Hematopoietic multipotent progenitor cell (in vitro differentiated cells): ENCODE data around the gene ATF6. TPM values are rescaled to one million over a fixed set of nuclear protein-coding genes. Genes with fewer than 3 reads are reported as not detected.

Experiments
- DNase-seq, 3 donors: peaks; one replicate each; pipeline ENCODE4 v3.0.0-alpha.2; 2011 to 2015; ENCODE audit warnings: low read depth in 2 of 3, low spot score in 2 of 3
- total RNA-seq: library from RNA; depleted of rRNA; stranded (reverse); fragments of >200 nt; gene quantifications from one replicate; pipeline ENCODE4 v1.2.3, GENCODE V29; 2012

ATF6 gene
- total RNA-seq, 1 donor, result 17.0 TPM

GRCh38 chr1:161885003-161885402, 118.9 kb downstream of the ATF6 start:
- DNase-seq, result no peak

- no peak for DNase-seq
Measured at GRCh38 chr1:161885759-161886158, 119.6 kb downstream of the ATF6 start.

DNA sequence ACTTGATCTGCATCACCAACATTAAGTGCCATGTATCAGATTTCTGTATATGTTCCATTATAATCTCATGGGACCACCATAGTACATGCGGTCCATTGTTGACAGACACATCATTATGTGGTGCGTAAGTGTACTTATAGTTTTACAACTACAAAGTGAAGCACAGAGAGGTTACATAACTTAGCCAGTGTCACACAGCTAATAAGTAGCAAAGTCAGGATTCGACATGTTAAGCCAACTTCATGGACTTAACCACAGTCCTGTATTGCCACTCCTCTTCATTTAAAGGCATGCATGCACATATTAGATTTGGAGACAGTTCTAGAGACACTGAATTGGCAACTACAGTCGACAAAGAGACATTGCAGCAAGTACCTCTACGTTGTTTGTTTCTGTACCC, 120.5 kb downstream of the ATF6 start:
- DNase-seq, result no peak

DNA sequence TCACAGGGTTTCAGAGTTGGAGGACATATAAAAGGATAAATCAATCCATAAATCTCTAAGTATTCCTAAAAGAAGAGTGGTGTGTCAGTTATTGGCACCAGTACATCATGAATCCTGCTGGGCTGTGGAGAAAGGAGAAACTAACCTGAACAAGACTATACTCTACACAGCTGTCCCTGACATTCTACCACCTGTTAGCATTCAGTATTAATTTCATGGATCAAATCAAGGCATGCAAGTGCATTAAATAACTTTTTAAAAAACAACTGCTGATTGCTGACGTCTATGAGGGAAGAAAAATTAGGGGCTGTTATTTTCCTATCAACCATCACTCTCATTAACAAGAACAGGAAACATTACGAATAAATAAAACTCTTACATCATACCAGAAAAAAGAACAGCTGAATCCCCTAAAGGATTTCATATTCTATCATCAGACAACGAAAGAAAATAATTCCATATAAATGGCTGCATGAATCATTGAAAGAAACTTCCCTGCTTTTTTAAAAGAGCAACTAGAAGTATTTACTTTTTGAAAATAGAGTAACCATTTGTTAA, 121.7 kb downstream of the ATF6 start:
- DNase-seq, result no peak

- no peak for DNase-seq
Measured at GRCh38 chr1:161890574-161890973, 124.5 kb downstream of the ATF6 start.

GRCh38 chr1:161899091-161899490, 133.0 kb downstream of the ATF6 start:
- no peak for DNase-seq

- no peak for DNase-seq
Measured at GRCh38 chr1:161900160-161900559, 134.0 kb downstream of the ATF6 start.

DNA sequence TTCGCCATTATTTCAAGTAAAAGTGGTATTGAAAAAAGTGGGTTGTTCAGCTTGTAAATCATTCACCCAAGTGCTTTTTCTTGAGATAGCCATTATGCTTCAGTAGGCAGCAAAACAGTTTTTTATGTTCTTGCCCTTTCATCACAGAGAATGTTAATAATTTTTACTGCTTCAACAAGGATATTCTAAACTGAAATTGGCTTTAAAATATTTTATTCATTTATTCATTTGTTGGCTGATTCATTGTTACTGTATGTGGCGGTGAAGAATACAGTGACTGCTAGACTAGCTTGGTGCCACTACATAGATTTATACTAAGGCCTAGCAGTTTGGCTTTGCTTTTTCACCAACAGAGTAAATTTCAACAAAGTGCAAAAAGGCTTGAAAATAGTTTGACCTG, 136.1 kb downstream of the ATF6 start:
- no peak for DNase-seq

- DNase-seq, result peak in 2 of 3 donors; percentile 10 to 21
Measured at GRCh38 chr1:161905269-161905884, 139.3 kb downstream of the ATF6 start.

- DNase-seq, result no peak
Measured at GRCh38 chr1:161907265-161907664, 141.1 kb downstream of the ATF6 start.

- no peak for DNase-seq
Measured at GRCh38 chr1:161908264-161908663, 142.1 kb downstream of the ATF6 start.

GRCh38 chr1:161910604-161911003, 144.5 kb downstream of the ATF6 start:
- DNase-seq, result no peak

- DNase-seq, result no peak
Measured at GRCh38 chr1:161913482-161914140, 147.5 kb downstream of the ATF6 start.

DNA sequence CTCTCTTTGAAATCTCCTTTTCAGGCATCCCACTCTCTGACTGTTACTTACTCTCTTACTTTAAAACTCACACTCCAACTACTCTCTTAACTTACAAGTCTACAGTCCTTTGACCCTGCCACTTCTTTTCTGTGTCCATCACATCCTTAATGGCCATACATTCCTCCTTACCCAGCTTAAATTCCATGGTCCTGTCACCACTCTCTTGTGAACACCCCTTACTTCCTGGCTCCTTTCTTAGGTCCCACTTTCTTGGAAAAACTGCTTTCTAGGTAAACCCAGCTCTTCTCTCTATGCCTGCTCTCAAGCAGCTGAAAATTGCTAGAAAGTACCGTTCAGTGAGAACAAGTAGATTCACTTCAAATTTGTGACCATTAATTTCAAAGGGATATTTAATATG, 148.5 kb downstream of the ATF6 start:
- DNase-seq, result no peak

DNA sequence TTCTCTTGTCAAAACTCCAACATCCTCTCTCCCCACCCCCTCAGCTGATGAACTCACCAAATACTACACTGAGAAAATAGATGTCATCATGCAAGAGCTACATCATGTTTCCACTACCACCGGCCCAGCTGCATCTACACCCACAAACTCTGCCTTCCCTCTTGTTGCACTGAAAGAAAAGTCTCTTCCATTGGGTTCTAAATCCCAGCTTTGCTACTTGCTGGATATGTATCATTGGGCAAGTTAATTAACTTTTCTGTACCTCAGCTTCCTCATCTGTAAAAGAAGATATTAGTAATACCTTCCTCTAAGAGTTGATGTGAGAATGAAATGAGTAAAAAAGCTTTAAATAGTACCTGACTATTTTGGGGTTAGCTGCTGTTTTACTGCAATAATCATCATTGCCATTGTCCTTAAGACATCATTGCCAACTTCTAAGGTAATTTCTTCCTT, 149.0 kb downstream of the ATF6 start:
- DNase-seq, result no peak

DNA sequence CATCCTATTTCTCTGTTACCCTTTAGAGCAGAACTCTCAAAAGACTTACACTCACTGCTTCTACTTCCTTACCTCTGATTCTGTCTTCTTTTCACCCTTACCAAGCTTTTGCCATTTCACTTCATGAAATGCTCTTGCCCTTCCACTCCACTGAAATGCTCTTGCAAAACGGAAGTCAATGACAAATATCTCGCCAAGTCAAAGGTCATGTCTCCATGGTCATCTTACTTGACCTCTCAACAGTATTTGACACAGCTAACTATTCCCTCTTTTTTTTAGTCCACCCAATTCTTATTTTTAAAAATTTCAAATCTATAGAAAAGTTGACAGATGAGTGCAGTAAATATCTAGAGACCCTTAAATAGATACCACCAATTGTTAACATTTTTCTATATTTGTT, 149.9 kb downstream of the ATF6 start:
- no peak for DNase-seq

DNA sequence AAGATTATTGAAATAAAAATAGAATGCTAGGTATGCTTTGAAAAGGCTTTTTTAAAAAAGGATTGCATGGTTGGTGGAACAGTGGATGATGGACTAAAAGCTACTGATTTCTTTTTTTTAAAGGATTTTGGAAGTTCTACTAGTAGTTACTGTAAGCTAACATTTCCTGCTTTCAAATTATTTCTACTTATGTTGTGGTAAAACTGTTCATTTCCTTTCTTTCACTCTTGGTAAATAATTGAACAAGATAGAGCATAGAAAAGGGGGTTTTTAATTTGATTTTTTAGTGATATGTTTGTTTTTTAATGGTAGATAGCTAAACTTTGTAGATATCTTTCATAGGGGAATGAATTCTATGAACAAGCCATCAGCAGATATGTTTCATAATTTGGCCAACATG, 153.1 kb downstream of the ATF6 start:
- DNase-seq, result no peak

DNA sequence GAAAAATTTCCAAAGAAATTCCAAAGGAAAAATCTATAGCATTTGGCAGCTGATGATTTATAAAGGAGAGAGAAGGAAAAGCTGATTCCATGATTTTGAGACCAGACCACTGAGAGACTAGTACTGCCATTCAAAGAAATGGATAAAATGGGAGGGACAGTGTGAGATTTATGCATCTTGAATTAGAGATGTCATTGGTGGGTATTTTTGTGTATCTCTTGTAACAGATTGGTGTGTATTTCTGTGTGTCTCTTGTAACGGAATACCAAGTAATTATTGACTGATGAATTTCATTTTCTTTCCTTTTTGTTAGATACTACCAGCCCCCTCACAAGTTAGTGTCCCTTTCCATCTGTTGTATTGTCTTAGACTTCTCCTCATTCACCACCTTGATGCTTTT, 155.4 kb downstream of the ATF6 start:
- DNase-seq, result no peak

GRCh38 chr1:161921990-161922389, 155.9 kb downstream of the ATF6 start:
- DNase-seq, result no peak

GRCh38 chr1:161928056-161928455, 161.9 kb downstream of the ATF6 start:
- no peak for DNase-seq

- no peak for DNase-seq
Measured at GRCh38 chr1:161929137-161929536, 163.0 kb downstream of the ATF6 start.

GRCh38 chr1:161930064-161930463, 163.9 kb downstream of the ATF6 start:
- no peak for DNase-seq
